GM10266 (cell line): Measurements from ENCODE around the gene GNAS-AS1.

Experiments
- DNase-seq: peaks from one replicate; pipeline ENCODE4 v3.0.0; 2012; ENCODE audit errors: extremely low spot score
- CTCF ChIP-seq: IDR thresholded peaks from 2 replicates; pipeline ENCODE4 v1.5.1; 2012; ENCODE audit warnings: mild to moderate bottlenecking, low read depth; ENCODE audit not compliant: control insufficient read depth, insufficient read depth; ENCODE audit errors: missing control alignments

GNAS-AS1 gene

GRCh38 chr20:58807801-58808200 lies 42.9 kb downstream of the GNAS-AS1 start:
- TF ChIP-seq CTCF: no peak
- no peak for DNase-seq

- no peak for TF ChIP-seq CTCF
- DNase-seq: no peak
Measured at GRCh38 chr20:58803533-58803932, 47.2 kb downstream of the GNAS-AS1 start.

- DNase-seq: no peak
- TF ChIP-seq CTCF: no peak
Measured at GRCh38 chr20:58802061-58802460, 48.6 kb downstream of the GNAS-AS1 start.

GRCh38 chr20:58800134-58800871 lies 50.4 kb downstream of the GNAS-AS1 start:
- TF ChIP-seq CTCF: no peak
- DNase-seq: no peak

- DNase-seq: no peak
- TF ChIP-seq CTCF: no peak
Measured at GRCh38 chr20:58797371-58798338, 53.0 kb downstream of the GNAS-AS1 start.

- no peak for DNase-seq
- TF ChIP-seq CTCF: no peak
Measured at GRCh38 chr20:58795923-58796245, 54.8 kb downstream of the GNAS-AS1 start.
